Common myeloid progenitor, CD34-positive (primary cell): ENCODE data around the gene MAN1A1.
A peak's percentile ranks its signal among the peaks of the same experiment; 100 is the strongest.

ENCODE experiments used
- CTCF ChIA-PET: fragments of 350-600 bp; sonication (Branson Sonifier 250); formaldehyde crosslinking; loops from one replicate; lab custom pipeline; 2021; ENCODE audit warnings: antibody characterized with exemption; lab: Charles Lee
- POLR2A ChIA-PET: fragments of 350-600 bp; sonication (Branson Sonifier 250); formaldehyde crosslinking; loops from one replicate; lab custom pipeline; 2021; ENCODE audit warnings: antibody characterized with exemption; lab: Charles Lee
- DNase-seq, 3 donors: peaks; one replicate each; pipeline versions ENCODE4 v3.0.0 to v3.0.0-alpha.2; 2013
- H3K27ac ChIP-seq, 2 experiments: 1 replicate in 1 of 2; 2 replicates in 1 of 2; pipeline ENCODE4 v1.7.0; 2013; ENCODE audit warnings: inconsistent platforms in 2 of 2, low read length in 2 of 2, mild to moderate bottlenecking in 2 of 2, low read depth in 1 of 2, moderate library complexity in 1 of 2; ENCODE audit not compliant: severe bottlenecking in 2 of 2, insufficient read depth in 1 of 2, poor library complexity in 1 of 2
- H3K27me3 ChIP-seq, 5 experiments: replicated peaks in 2 of 5; 1 replicate in 3 of 5; 2 replicates in 2 of 5; pipeline versions ENCODE4 v1.6.1 to v1.7.0; 2013; ENCODE audit warnings: low read length in 4 of 5, mild to moderate bottlenecking in 2 of 5, moderate library complexity in 2 of 5, inconsistent platforms in 1 of 5; ENCODE audit not compliant: insufficient read depth in 5 of 5, control insufficient read depth in 4 of 5
- H3K36me3 ChIP-seq, 4 experiments: 1 replicate in 2 of 4; 2 replicates in 2 of 4; pipeline versions ENCODE4 v1.6.1 to v1.7.0; 2013; ENCODE audit warnings: low read length in 3 of 4, control low read depth in 1 of 4, mild to moderate bottlenecking in 1 of 4; ENCODE audit not compliant: control insufficient read depth in 4 of 4, insufficient read depth in 4 of 4
- H3K4me1 ChIP-seq, 4 experiments: 1 replicate in 3 of 4; 2 replicates in 1 of 4; pipeline versions ENCODE4 v1.6.1 to v1.7.1; 2013; ENCODE audit warnings: low read length in 3 of 4, mild to moderate bottlenecking in 3 of 4, control low read depth in 1 of 4, inconsistent platforms in 1 of 4, moderate library complexity in 1 of 4; ENCODE audit not compliant: control insufficient read depth in 4 of 4, insufficient read depth in 4 of 4; ENCODE audit errors: control extremely low read depth in 1 of 4
- H3K4me3 ChIP-seq, 7 experiments: 1 replicate in 4 of 7; 2 replicates in 3 of 7; pipeline versions ENCODE4 v1.5.1 to v1.7.0; 2013; ENCODE audit warnings: mild to moderate bottlenecking in 7 of 7, low read length in 6 of 7, moderate library complexity in 6 of 7, inconsistent platforms in 2 of 7, low read depth in 2 of 7, control low read depth in 1 of 7; ENCODE audit not compliant: insufficient read depth in 4 of 7, control insufficient read depth in 1 of 7; ENCODE audit errors: extremely low read depth in 1 of 7
- H3K9me3 ChIP-seq, 5 experiments: 1 replicate in 4 of 5; 2 replicates in 1 of 5; pipeline versions ENCODE4 v1.6.1 to v1.7.1; 2013; ENCODE audit warnings: low read length in 4 of 5, mild to moderate bottlenecking in 2 of 5, inconsistent platforms in 1 of 5, low read depth in 1 of 5, moderate library complexity in 1 of 5; ENCODE audit not compliant: control insufficient read depth in 4 of 5, insufficient read depth in 2 of 5; ENCODE audit errors: control extremely low read depth in 1 of 5
- WGBS: methylation state at CpG from one replicate; pipeline ENCODE4 v1.1.5; 2013; ENCODE audit not compliant: insufficient coverage; 5-methylcytosine and 5-hydroxymethylcytosine counted together

Gene MAN1A1

GRCh38 chr6:119147101-119148053 lies 202.2 kb downstream of the MAN1A1 start:
- H3K36me3 ChIP-seq: no peaks in the 10 kb centered on the region
- H3K4me1 ChIP-seq: peaks cover 0 to 36% (median 19%) of the 10 kb centered on the region in 4 experiments
- ChIA-PET CTCF (interaction anchor here (1.2 to 4.6 kb wide), 10 partner anchors 10 to 179 kb away, joined by 3 to 31 read pairs (median 4); no protein-coding TSS in a partner anchor), POLR2A (no interaction called here)
- DNase-seq: peak; percentile 59 to 87 (median 85)
- no peak overlapping the region for H3K4me3 ChIP-seq
- peak overlapping the region in 1 of 2 experiments; percentile 8 for H3K27ac ChIP-seq
- peaks cover 0 to 1% (median 0%) of the 10 kb centered on the region in 5 experiments for H3K9me3 ChIP-seq
- H3K27me3 ChIP-seq: no peaks in the 10 kb centered on the region
- WGBS: 38% methylated on average over 3 of the region's 6 CpGs

GRCh38 chr6:119145111-119145510 lies 204.4 kb downstream of the MAN1A1 start:
- peaks cover 0 to 37% (median 16%) of the 10 kb centered on the region in 4 experiments for H3K4me1 ChIP-seq
- DNase-seq: peak in 2 of 3 donors; percentile 55 to 70
- WGBS: no CpG with 5 or more reads among the region's 2 CpGs

GRCh38 chr6:119142637-119143036 lies 206.9 kb downstream of the MAN1A1 start:
- H3K4me3 ChIP-seq: no peak overlapping the region
- H3K27ac ChIP-seq: no peak overlapping the region
- no peaks in the 10 kb centered on the region for H3K27me3 ChIP-seq
- ChIA-PET POLR2A (no interaction called here), CTCF (interaction anchor here (1.4 kb wide), 1 partner anchor 18 kb away, joined by 4 read pairs; no protein-coding TSS in a partner anchor)
- H3K36me3 ChIP-seq: no peaks in the 10 kb centered on the region
- WGBS: 89% methylated on average over 4 of the region's 5 CpGs
- H3K4me1 ChIP-seq: peaks cover 1 to 52% (median 25%) of the 10 kb centered on the region in 4 experiments
- H3K9me3 ChIP-seq: peaks cover 0 to 1% (median 0%) of the 10 kb centered on the region in 5 experiments
- DNase-seq: no peak

More at GRCh38 chr6:119145111-119145510, 204.4 kb downstream of the MAN1A1 start:
- ChIA-PET CTCF (interaction anchor here (1.2 to 2.1 kb wide), 3 partner anchors 13 to 20 kb away, joined by 3 to 7 read pairs (median 7); no protein-coding TSS in a partner anchor), POLR2A (no interaction called here)
- Histone ChIP-seq H3K36me3 (no peaks in the 10 kb centered on the region), H3K27ac (no peak overlapping the region), H3K9me3 (peaks cover 0 to 1% (median 0%) of the 10 kb centered on the region in 5 experiments), H3K27me3 (no peaks in the 10 kb centered on the region), H3K4me3 (no peak overlapping the region)

- 92% methylated on average over 5 of the region's 9 CpGs for WGBS
- Histone ChIP-seq H3K27ac (no peak overlapping the region), H3K27me3 (no peaks in the 10 kb centered on the region), H3K36me3 (no peaks in the 10 kb centered on the region), H3K4me3 (no peak overlapping the region), H3K4me1 (peaks cover 2 to 53% (median 26%) of the 10 kb centered on the region in 4 experiments), H3K9me3 (no peaks in the 10 kb centered on the region)
- CTCF ChIA-PET: interaction anchor here (0.8 kb wide), 1 partner anchor 30 kb away, joined by 3 read pairs; no protein-coding TSS in a partner anchor
- no peak for DNase-seq
- POLR2A ChIA-PET: no interaction called here
Observed at GRCh38 chr6:119142041-119142440, 207.5 kb downstream of the MAN1A1 start.

GRCh38 chr6:119140196-119141140 lies 209.1 kb downstream of the MAN1A1 start:
- 100% methylated on average over 9 of the region's 12 CpGs for WGBS
- CTCF ChIA-PET: interaction anchor here (5.1 kb wide), 1 partner anchor 8 kb away, joined by 31 read pairs; no protein-coding TSS in a partner anchor
- Histone ChIP-seq H3K27ac (no peak overlapping the region), H3K36me3 (no peaks in the 10 kb centered on the region), H3K27me3 (no peaks in the 10 kb centered on the region), H3K4me3 (no peak overlapping the region), H3K9me3 (no peaks in the 10 kb centered on the region), H3K4me1 (peaks cover 2 to 41% (median 21%) of the 10 kb centered on the region in 4 experiments)
- POLR2A ChIA-PET: no interaction called here
- DNase-seq: no peak

- H3K9me3 ChIP-seq: no peaks in the 10 kb centered on the region
- POLR2A ChIA-PET: no interaction called here
- no peak for DNase-seq
- peak overlapping the region in 1 of 2 experiments; percentile 64 for H3K27ac ChIP-seq
- H3K4me3 ChIP-seq: no peak overlapping the region
- CTCF ChIA-PET: interaction anchor here (2.0 to 5.1 kb wide), 2 partner anchors 9 to 10 kb away, joined by 8 to 31 read pairs; no protein-coding TSS in a partner anchor
- peaks cover 2 to 32% (median 15%) of the 10 kb centered on the region in 4 experiments for H3K4me1 ChIP-seq
- 86% methylated on average over 1 of the region's 7 CpGs for WGBS
- no peaks in the 10 kb centered on the region for H3K27me3 ChIP-seq
- no peaks in the 10 kb centered on the region for H3K36me3 ChIP-seq
Observed at GRCh38 chr6:119138906-119139541, 210.5 kb downstream of the MAN1A1 start.
